ENCODE measurements around the gene SCUBE3. TPM values are rescaled to one million over a fixed set of nuclear protein-coding genes. Genes with fewer than 3 reads are reported as not detected.
A peak's percentile ranks its signal among the peaks of the same experiment; 100 is the strongest.

Gene SCUBE3
- total RNA-seq, 5 donors from 2014 or later (not counting 1 experiment from before 2014, with no cell fraction given), result 0.03 to 0.14 (median 0.08) TPM; not detected in 1

GRCh38 chr6:35167505-35167904 is 46.3 kb upstream of the SCUBE3 start:
- ChIA-PET CTCF (no interaction called here), POLR2A (no interaction called here)
- Histone ChIP-seq H3K36me3 (ENCODE audit: control insufficient read depth in 2 of 2, extremely low read depth in 1 of 2, insufficient read depth in 1 of 2, low read length in 1 of 2) (no peaks in the 10 kb centered on the region), H3K27ac (ENCODE audit: low read length) (no peak overlapping the region), H3K4me1 (ENCODE audit: control insufficient read depth in 1 of 2, extremely low read depth in 1 of 2, insufficient read depth in 2 of 2, low read length in 2 of 2) (no peaks in the 10 kb centered on the region), H3K27me3 (replicated peaks in 1 of 2; ENCODE audit: control insufficient read depth in 2 of 2, extremely low read depth in 1 of 2, insufficient read depth in 2 of 2, low read length in 1 of 2) (peaks cover 0 to 25% of the 10 kb centered on the region in 2 experiments), H3K4me3 (ENCODE audit: control insufficient read depth in 1 of 2, extremely low read depth in 1 of 2, low read length in 1 of 2) (no peak overlapping the region), H3K9me3 (no peaks in the 10 kb centered on the region)
- no peak for DNase-seq
- Mint-ChIP-seq H3K27me3 (peaks cover 15% of the 10 kb centered on the region in 2 donors), H3K36me3 (no peaks in the 10 kb centered on the region), H3K27ac (no peak overlapping the region), H3K4me1 (no peaks in the 10 kb centered on the region), H3K4me3 (no peak overlapping the region), H3K9me3 (peaks cover 0 to 6% (median 0%) of the 10 kb centered on the region in 3 donors)
- ATAC-seq (replicated peaks in 1 of 4), result no peak

GRCh38 chr6:35168461-35168861 is 45.3 kb upstream of the SCUBE3 start:
- H3K36me3 Mint-ChIP-seq, result no peaks in the 10 kb centered on the region
- ChIA-PET POLR2A (no interaction called here), CTCF (no interaction called here)
- Histone ChIP-seq H3K9me3 (no peaks in the 10 kb centered on the region), H3K27ac (ENCODE audit: low read length) (no peak overlapping the region), H3K27me3 (replicated peaks in 1 of 2; ENCODE audit: control insufficient read depth in 2 of 2, extremely low read depth in 1 of 2, insufficient read depth in 2 of 2, low read length in 1 of 2) (peaks cover 0 to 26% of the 10 kb centered on the region in 2 experiments), H3K36me3 (ENCODE audit: control insufficient read depth in 2 of 2, extremely low read depth in 1 of 2, insufficient read depth in 1 of 2, low read length in 1 of 2) (no peaks in the 10 kb centered on the region), H3K4me3 (ENCODE audit: control insufficient read depth in 1 of 2, extremely low read depth in 1 of 2, low read length in 1 of 2) (no peak overlapping the region), H3K4me1 (ENCODE audit: control insufficient read depth in 1 of 2, extremely low read depth in 1 of 2, insufficient read depth in 2 of 2, low read length in 2 of 2) (peaks cover 0 to 3% of the 10 kb centered on the region in 2 experiments)
- H3K4me1 Mint-ChIP-seq, result peaks cover 3 to 6% (median 4%) of the 10 kb centered on the region in 3 donors
- no peak overlapping the region for H3K4me3 Mint-ChIP-seq
- no peak overlapping the region for H3K27ac Mint-ChIP-seq
- ATAC-seq (replicated peaks in 1 of 4) (no peak), DNase-seq (no peak)
- H3K9me3 Mint-ChIP-seq, result peaks cover 0 to 6% (median 0%) of the 10 kb centered on the region in 3 donors
- WGBS (ENCODE audit: insufficient coverage), result 86% methylated on average over 7 of the region's 7 CpGs
- peaks cover 8 to 13% of the 10 kb centered on the region in 2 donors for H3K27me3 Mint-ChIP-seq

- H3K27ac Mint-ChIP-seq, result no peak overlapping the region
- POLR2A ChIA-PET, result no interaction called here
- Histone ChIP-seq H3K4me1 (ENCODE audit: control insufficient read depth in 1 of 2, extremely low read depth in 1 of 2, insufficient read depth in 2 of 2, low read length in 2 of 2) (peaks cover 0 to 9% of the 10 kb centered on the region in 2 experiments), H3K27me3 (replicated peaks in 1 of 2; ENCODE audit: control insufficient read depth in 2 of 2, extremely low read depth in 1 of 2, insufficient read depth in 2 of 2, low read length in 1 of 2) (peaks cover 0 to 30% of the 10 kb centered on the region in 2 experiments), H3K4me3 (ENCODE audit: control insufficient read depth in 1 of 2, extremely low read depth in 1 of 2, low read length in 1 of 2) (no peak overlapping the region), H3K27ac (ENCODE audit: low read length) (no peak overlapping the region), H3K36me3 (ENCODE audit: control insufficient read depth in 2 of 2, extremely low read depth in 1 of 2, insufficient read depth in 1 of 2, low read length in 1 of 2) (no peaks in the 10 kb centered on the region), H3K9me3 (no peaks in the 10 kb centered on the region)
- H3K9me3 Mint-ChIP-seq, result peaks cover 0 to 6% (median 0%) of the 10 kb centered on the region in 3 donors
- H3K4me1 Mint-ChIP-seq, result peaks cover 9 to 14% (median 11%) of the 10 kb centered on the region in 3 donors
- no peak overlapping the region for H3K4me3 Mint-ChIP-seq
- DNase-seq (no peak), ATAC-seq (replicated peaks in 1 of 4) (no peak)
- CTCF ChIA-PET, result no interaction called here
- peaks cover 2 to 3% of the 10 kb centered on the region in 2 donors for H3K27me3 Mint-ChIP-seq
- no peaks in the 10 kb centered on the region for H3K36me3 Mint-ChIP-seq
- WGBS (ENCODE audit: insufficient coverage), result no CpG with 5 or more reads among the region's 1 CpG
Observed at GRCh38 chr6:35170166-35170565, 43.6 kb upstream of the SCUBE3 start.

- Mint-ChIP-seq H3K27me3 (peaks cover 2 to 5% of the 10 kb centered on the region in 2 donors), H3K36me3 (no peaks in the 10 kb centered on the region), H3K27ac (no peak overlapping the region), H3K4me3 (no peak overlapping the region), H3K4me1 (peaks cover 9 to 14% (median 11%) of the 10 kb centered on the region in 3 donors), H3K9me3 (peaks cover 0 to 6% (median 0%) of the 10 kb centered on the region in 3 donors)
- peaks cover 0 to 9% of the 10 kb centered on the region in 2 experiments for H3K4me1 ChIP-seq (ENCODE audit: control insufficient read depth in 1 of 2, extremely low read depth in 1 of 2, insufficient read depth in 2 of 2, low read length in 2 of 2)
- no peak overlapping the region for H3K27ac ChIP-seq (ENCODE audit: low read length)
- H3K4me3 ChIP-seq (ENCODE audit: control insufficient read depth in 1 of 2, extremely low read depth in 1 of 2, low read length in 1 of 2), result no peak overlapping the region
- no peak for ATAC-seq (replicated peaks in 1 of 4)
- no peak for DNase-seq
- no peaks in the 10 kb centered on the region for H3K36me3 ChIP-seq (ENCODE audit: control insufficient read depth in 2 of 2, extremely low read depth in 1 of 2, insufficient read depth in 1 of 2, low read length in 1 of 2)
- WGBS (ENCODE audit: insufficient coverage), result 67% methylated on average over 2 of the region's 3 CpGs
- POLR2A ChIA-PET, result no interaction called here
- H3K27me3 ChIP-seq (replicated peaks in 1 of 2; ENCODE audit: control insufficient read depth in 2 of 2, extremely low read depth in 1 of 2, insufficient read depth in 2 of 2, low read length in 1 of 2), result peaks cover 0 to 30% of the 10 kb centered on the region in 2 experiments
- CTCF ChIA-PET, result no interaction called here
- no peaks in the 10 kb centered on the region for H3K9me3 ChIP-seq
Observed at GRCh38 chr6:35170891-35171290, 42.9 kb upstream of the SCUBE3 start.

- 79% methylated on average over 5 of the region's 5 CpGs for WGBS (ENCODE audit: insufficient coverage)
- POLR2A ChIA-PET, result no interaction called here
- H3K36me3 ChIP-seq (ENCODE audit: control insufficient read depth in 2 of 2, extremely low read depth in 1 of 2, insufficient read depth in 1 of 2, low read length in 1 of 2), result no peaks in the 10 kb centered on the region
- CTCF ChIA-PET, result no interaction called here
- no peak overlapping the region for H3K27ac Mint-ChIP-seq
- no peaks in the 10 kb centered on the region for H3K9me3 ChIP-seq
- no peak overlapping the region for H3K27ac ChIP-seq (ENCODE audit: low read length)
- peaks cover 0 to 9% of the 10 kb centered on the region in 2 experiments for H3K4me1 ChIP-seq (ENCODE audit: control insufficient read depth in 1 of 2, extremely low read depth in 1 of 2, insufficient read depth in 2 of 2, low read length in 2 of 2)
- peaks cover 0 to 6% (median 0%) of the 10 kb centered on the region in 3 donors for H3K9me3 Mint-ChIP-seq
- DNase-seq (no peak), ATAC-seq (replicated peaks in 1 of 4) (no peak)
- no peak overlapping the region for H3K4me3 ChIP-seq (ENCODE audit: control insufficient read depth in 1 of 2, extremely low read depth in 1 of 2, low read length in 1 of 2)
- no peak overlapping the region for H3K4me3 Mint-ChIP-seq
- peaks cover 9 to 14% (median 11%) of the 10 kb centered on the region in 3 donors for H3K4me1 Mint-ChIP-seq
- peaks cover 4 to 14% of the 10 kb centered on the region in 2 donors for H3K27me3 Mint-ChIP-seq
- peaks cover 0 to 28% of the 10 kb centered on the region in 2 experiments for H3K27me3 ChIP-seq (replicated peaks in 1 of 2; ENCODE audit: control insufficient read depth in 2 of 2, extremely low read depth in 1 of 2, insufficient read depth in 2 of 2, low read length in 1 of 2)
- no peaks in the 10 kb centered on the region for H3K36me3 Mint-ChIP-seq
Observed at GRCh38 chr6:35173044-35173426, 40.7 kb upstream of the SCUBE3 start.

GRCh38 chr6:35173427-35174087 is 40.2 kb upstream of the SCUBE3 start:
- H3K4me1 Mint-ChIP-seq, result peaks cover 9 to 14% (median 11%) of the 10 kb centered on the region in 3 donors
- H3K4me3 Mint-ChIP-seq, result no peak overlapping the region
- no peaks in the 10 kb centered on the region for H3K36me3 ChIP-seq (ENCODE audit: control insufficient read depth in 2 of 2, extremely low read depth in 1 of 2, insufficient read depth in 1 of 2, low read length in 1 of 2)
- ChIA-PET POLR2A (no interaction called here), CTCF (no interaction called here)
- H3K9me3 ChIP-seq, result no peaks in the 10 kb centered on the region
- peaks cover 0 to 9% of the 10 kb centered on the region in 2 experiments for H3K4me1 ChIP-seq (ENCODE audit: control insufficient read depth in 1 of 2, extremely low read depth in 1 of 2, insufficient read depth in 2 of 2, low read length in 2 of 2)
- no peaks in the 10 kb centered on the region for H3K36me3 Mint-ChIP-seq
- no peak overlapping the region for H3K27ac ChIP-seq (ENCODE audit: low read length)
- ATAC-seq (replicated peaks in 1 of 4), result peak in 3 of 4 experiments; percentile 41 to 71 (median 45)
- H3K27me3 ChIP-seq (replicated peaks in 1 of 2; ENCODE audit: control insufficient read depth in 2 of 2, extremely low read depth in 1 of 2, insufficient read depth in 2 of 2, low read length in 1 of 2), result peaks cover 0 to 28% of the 10 kb centered on the region in 2 experiments
- peak overlapping the region; percentile 30 to 58 for H3K27ac Mint-ChIP-seq
- no peak for DNase-seq
- 56% methylated on average over 4 of the region's 7 CpGs for WGBS (ENCODE audit: insufficient coverage)
- peaks cover 4 to 14% of the 10 kb centered on the region in 2 donors for H3K27me3 Mint-ChIP-seq
- peaks cover 0 to 6% (median 0%) of the 10 kb centered on the region in 3 donors for H3K9me3 Mint-ChIP-seq
- H3K4me3 ChIP-seq (ENCODE audit: control insufficient read depth in 1 of 2, extremely low read depth in 1 of 2, low read length in 1 of 2), result no peak overlapping the region
